GM18951 (cell line): ENCODE measurements around the gene NR2C2.

Source experiments
- POLR2A ChIP-seq: IDR thresholded peaks from 4 replicates; pipeline ENCODE4 v1.6.1; 2011; ENCODE audit warnings: mild to moderate bottlenecking; ENCODE audit not compliant: insufficient read length, insufficient read depth; ENCODE audit errors: extremely low read depth
- in situ Hi-C: fragments of 300-500 bp; cut with MboI; formaldehyde crosslinking; loops from one replicate; pipeline ENCODE4 v1.12.0; 2022; ENCODE audit warnings: low sequenced_read_pairs, mixed read lengths, inconsistent platforms; ENCODE audit not compliant: unreplicated experiment

The NR2C2 gene

GRCh38 chr3:15079091-15079490 is 131.7 kb downstream of the NR2C2 start:
- no peak for TF ChIP-seq POLR2A
- in situ Hi-C loops, result no loop called here

GRCh38 chr3:15081960-15082664 is 134.7 kb downstream of the NR2C2 start:
- TF ChIP-seq POLR2A, result no peak
- in situ Hi-C loops, result no loop called here

- no peak for TF ChIP-seq POLR2A
- in situ Hi-C loops, result no loop called here
Observed at GRCh38 chr3:15083252-15083651, 135.9 kb downstream of the NR2C2 start.

- in situ Hi-C loops, result no loop called here
- no peak for TF ChIP-seq POLR2A
Observed at GRCh38 chr3:15086263-15086662, 138.9 kb downstream of the NR2C2 start.

- in situ Hi-C loops, result no loop called here
- TF ChIP-seq POLR2A, result no peak
Observed at GRCh38 chr3:15086699-15087098, 139.3 kb downstream of the NR2C2 start.

- no peak for TF ChIP-seq POLR2A
- in situ Hi-C loops, result no loop called here
Observed at GRCh38 chr3:15089201-15089600, 141.8 kb downstream of the NR2C2 start.

- TF ChIP-seq POLR2A, result no peak
- in situ Hi-C loops, result no loop called here
Observed at GRCh38 chr3:15091575-15091974, 144.2 kb downstream of the NR2C2 start.

- in situ Hi-C loops, result no loop called here
Observed at GRCh38 chr3:15092686-15093085, 145.3 kb downstream of the NR2C2 start.

GRCh38 chr3:15094187-15094875 is 146.9 kb downstream of the NR2C2 start:
- TF ChIP-seq POLR2A, result no peak
- in situ Hi-C loops, result no loop called here

More at GRCh38 chr3:15092686-15093085, 145.3 kb downstream of the NR2C2 start:
- TF ChIP-seq POLR2A, result no peak

- TF ChIP-seq POLR2A, result no peak
- in situ Hi-C loops, result no loop called here
Observed at GRCh38 chr3:15096046-15096445, 148.7 kb downstream of the NR2C2 start.

- TF ChIP-seq POLR2A, result no peak
- in situ Hi-C loops, result no loop called here
Observed at GRCh38 chr3:15097891-15098290, 150.5 kb downstream of the NR2C2 start.
